Measurements from ENCODE around the gene USP34.
"Not testable (repeated sequence)": the region's sequence is repeated elsewhere in the genome, so short reads cannot be mapped to it uniquely, and the experiment has no call there.

GRCh38 chr2:61380882-61381197, 90.0 kb downstream of the USP34 start:
- TF ChIP-seq EZH2 (optimal IDR thresholded peaks at IDR 0.05; ENCODE audit: low read depth, low read length); CTCF (IDR thresholded peaks at IDR 0.05; ENCODE audit: low read length): not testable (repeated sequence)

All from MM.1S (cell line).